OCI-LY7 (cell line): ENCODE data around the gene RSPH10B.

Experiments
- EZH2phosphoT487 ChIP-seq: fragments of 200-600 bp; sonication (generic); IDR thresholded peaks from 2 replicates; pipeline ENCODE4 v1.6.1; 2018; ENCODE audit warnings: low read depth, borderline replicate concordance, mild to moderate bottlenecking, mixed run types, antibody characterized with exemption, low read length, moderate library complexity, mixed read lengths
- TF ChIP-seq, protein P1 (sequence below): fragments of 200-600 bp; sonication (generic); conservative IDR thresholded peaks from 2 replicates; pipeline ENCODE4 v1.5.1; 2014; ENCODE audit warnings: mild to moderate bottlenecking, antibody characterized with exemption, low read length, moderate library complexity, mixed read lengths

DNA sequence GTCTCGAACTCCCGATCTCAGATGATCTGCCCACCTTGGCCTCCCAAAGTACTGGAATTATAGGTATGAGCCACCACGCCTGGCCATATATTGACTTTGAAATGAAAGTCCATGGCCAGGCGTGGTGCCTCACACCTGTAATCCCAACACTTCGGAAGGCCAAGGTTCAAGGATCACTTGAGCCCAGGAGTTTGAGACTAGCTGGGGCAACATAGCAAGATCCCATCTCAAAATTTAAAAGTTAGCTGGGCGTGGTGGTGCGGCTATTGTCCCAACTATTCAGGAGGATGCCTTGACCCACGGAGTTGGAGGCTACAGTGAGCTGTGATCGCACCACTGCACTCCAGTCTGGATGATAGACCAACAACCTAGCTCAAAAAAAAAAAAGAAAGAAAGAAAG lies 78.0 kb downstream of the RSPH10B start:
- TF ChIP-seq, protein P1, sequence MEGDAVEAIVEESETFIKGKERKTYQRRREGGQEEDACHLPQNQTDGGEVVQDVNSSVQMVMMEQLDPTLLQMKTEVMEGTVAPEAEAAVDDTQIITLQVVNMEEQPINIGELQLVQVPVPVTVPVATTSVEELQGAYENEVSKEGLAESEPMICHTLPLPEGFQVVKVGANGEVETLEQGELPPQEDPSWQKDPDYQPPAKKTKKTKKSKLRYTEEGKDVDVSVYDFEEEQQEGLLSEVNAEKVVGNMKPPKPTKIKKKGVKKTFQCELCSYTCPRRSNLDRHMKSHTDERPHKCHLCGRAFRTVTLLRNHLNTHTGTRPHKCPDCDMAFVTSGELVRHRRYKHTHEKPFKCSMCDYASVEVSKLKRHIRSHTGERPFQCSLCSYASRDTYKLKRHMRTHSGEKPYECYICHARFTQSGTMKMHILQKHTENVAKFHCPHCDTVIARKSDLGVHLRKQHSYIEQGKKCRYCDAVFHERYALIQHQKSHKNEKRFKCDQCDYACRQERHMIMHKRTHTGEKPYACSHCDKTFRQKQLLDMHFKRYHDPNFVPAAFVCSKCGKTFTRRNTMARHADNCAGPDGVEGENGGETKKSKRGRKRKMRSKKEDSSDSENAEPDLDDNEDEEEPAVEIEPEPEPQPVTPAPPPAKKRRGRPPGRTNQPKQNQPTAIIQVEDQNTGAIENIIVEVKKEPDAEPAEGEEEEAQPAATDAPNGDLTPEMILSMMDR = no peak
- no peak for TF ChIP-seq EZH2phosphoT487
